GM12878 (cell line): Measurements from ENCODE around the gene CDH2. TPM values are rescaled to one million over a fixed set of nuclear protein-coding genes. Genes with fewer than 3 reads are reported as not detected.

Experiments used
- ATAC-seq: fragments of 200-7000 bp; cut with Tn5 transposase; 3 replicates; pipeline ENCODE4 v1.9.1; 2020; ENCODE audit warnings: mild to moderate bottlenecking, moderate library complexity
- BruUV-seq: library from RNA; stranded (reverse); fragments of 400-500 nt; replicated peaks from 2 replicates; lab custom pipeline; 2021; lab: Mats Ljungman, UMichigan
- CTCF ChIA-PET: fragments of 300-600 bp; sonication (Branson Sonifier 250); formaldehyde crosslinking; extraction: SDS; loops from one replicate; lab custom pipeline; 2021; ENCODE audit warnings: inconsistent platforms; lab: Yijun Ruan, JAX
- POLR2A ChIA-PET: fragments of 350-600 bp; formaldehyde crosslinking; extraction: SDS; loops from one replicate; lab custom pipeline; 2021; ENCODE audit warnings: inconsistent platforms; lab: Charles Lee
- RAD21 ChIA-PET: fragments of 300-600 bp; sonication (Branson Sonifier 250); formaldehyde crosslinking; loops from one replicate; lab custom pipeline; 2023; ENCODE audit warnings: antibody characterized with exemption; ENCODE audit not compliant: unreplicated experiment; lab: Charles Lee
- SMC1A ChIA-PET: fragments of 300-600 bp; sonication (Branson Sonifier 250); formaldehyde crosslinking; loops from one replicate; lab custom pipeline; 2023; ENCODE audit not compliant: unreplicated experiment, uncharacterized antibody; lab: Charles Lee
- DNase-seq: peaks from one replicate; pipeline ENCODE4 v3.0.0-alpha.2; 2011; ENCODE audit warnings: low read depth, low spot score
- FAIRE-seq: peaks from 3 replicates; lab custom pipeline; 2011; peaks lifted over from hg19 to GRCh38; lab: Jason Lieb, UNC
- H2AFZ ChIP-seq: 2 replicates; pipeline ENCODE4 v1.6.0; 2011; ENCODE audit warnings: low read depth, low read length, control low read depth; ENCODE audit not compliant: control insufficient read depth
- H3K27ac ChIP-seq: 2 replicates; pipeline ENCODE4 v1.5.1; 2011; ENCODE audit warnings: control low read depth; ENCODE audit not compliant: control insufficient read depth, insufficient read depth
- H3K27me3 ChIP-seq, 2 experiments: replicated peaks in 1 of 2; 2 replicates each; pipeline versions ENCODE4 v1.6.0 to v1.6.1; 2011; ENCODE audit warnings: low read length in 1 of 2; ENCODE audit not compliant: control insufficient read depth in 2 of 2, insufficient read depth in 2 of 2
- H3K36me3 ChIP-seq, 2 experiments: 2 replicates each; pipeline ENCODE4 v1.5.1; 2011; ENCODE audit warnings: low read length in 1 of 2; ENCODE audit not compliant: control insufficient read depth in 2 of 2, insufficient read depth in 2 of 2
- H3K4me1 ChIP-seq: 2 replicates; pipeline ENCODE4 v1.6.1; 2011; ENCODE audit warnings: mild to moderate bottlenecking, low read length, moderate library complexity, mixed read lengths; ENCODE audit not compliant: control insufficient read depth, insufficient read depth
- H3K4me2 ChIP-seq: 2 replicates; pipeline ENCODE4 v1.6.0; 2011; ENCODE audit warnings: control low read depth; ENCODE audit not compliant: control insufficient read depth, insufficient read depth
- H3K4me3 ChIP-seq: fragments of 200-600 bp; sonication (generic); 2 replicates; pipeline ENCODE4 v1.5.1; 2016
- H3K79me2 ChIP-seq: 2 replicates; pipeline ENCODE4 v1.6.0; 2011; ENCODE audit warnings: low read length; ENCODE audit not compliant: control insufficient read depth, insufficient read depth
- H3K9ac ChIP-seq: 2 replicates; pipeline ENCODE4 v1.8.0; 2011; ENCODE audit warnings: low read length, control low read depth, mixed read lengths; ENCODE audit not compliant: control insufficient read depth, insufficient read depth
- H3K9me3 ChIP-seq: replicated peaks from 3 replicates; pipeline ENCODE4 v1.5.1; 2011; ENCODE audit warnings: mild to moderate bottlenecking, low read length; ENCODE audit not compliant: control insufficient read depth, insufficient read depth
- H4K20me1 ChIP-seq: 2 replicates; pipeline ENCODE4 v1.6.0; 2011; ENCODE audit not compliant: control insufficient read depth, insufficient read depth
- ASH2L ChIP-seq: fragments of 300-600, 200-600 bp; sonication (generic); IDR thresholded peaks from 2 replicates; pipeline ENCODE4 v1.6.1; 2017; ENCODE audit warnings: low read depth, mild to moderate bottlenecking, borderline replicate concordance
- CTCF ChIP-seq, 3 experiments: IDR thresholded peaks in 2 of 3; conservative IDR thresholded peaks in 1 of 3; 2 replicates each; pipeline ENCODE4 v1.5.1; 2011; ENCODE audit warnings: low read depth in 3 of 3, low read length in 3 of 3, mild to moderate bottlenecking in 3 of 3, control low read depth in 2 of 3, moderate library complexity in 2 of 3, inconsistent platforms in 1 of 3, mixed read lengths in 1 of 3; ENCODE audit not compliant: control insufficient read depth in 2 of 3, insufficient read depth in 1 of 3; ENCODE audit errors: extremely low read depth in 1 of 3
- IRF3 ChIP-seq: fragments of 450-650 bp; IDR thresholded peaks from 2 replicates; pipeline ENCODE4 v1.6.1; 2014; ENCODE audit warnings: mild to moderate bottlenecking
- KLF5 ChIP-seq: fragments of 450-650 bp; IDR thresholded peaks from 2 replicates; pipeline ENCODE4 v1.6.1; 2014; ENCODE audit warnings: mild to moderate bottlenecking; ENCODE audit not compliant: partially characterized antibody
- MXI1 ChIP-seq: fragments of 150-350 bp; IDR thresholded peaks from 2 replicates; pipeline ENCODE4 v1.6.1; 2011; ENCODE audit warnings: low read depth, mild to moderate bottlenecking, inconsistent platforms, low read length, improper control_type of control experiment
- RCOR1 ChIP-seq: conservative IDR thresholded peaks from 2 replicates; pipeline ENCODE4 v1.6.1; 2012; ENCODE audit warnings: low read depth, low read length, improper control_type of control experiment
- SMAD1 ChIP-seq: fragments of 450-650 bp; IDR thresholded peaks from 2 replicates; pipeline ENCODE4 v1.6.1; 2018; ENCODE audit warnings: mild to moderate bottlenecking, low read depth; ENCODE audit not compliant: partially characterized antibody
- SP1 ChIP-seq: IDR thresholded peaks from one replicate; pipeline ENCODE4 v1.6.1; 2011; ENCODE audit warnings: low read depth, low read length
- SREBF1 ChIP-seq: IDR thresholded peaks from 2 replicates; pipeline ENCODE4 v1.6.1; 2012; ENCODE audit warnings: mild to moderate bottlenecking, low read length
- YBX1 ChIP-seq: fragments of 450-650 bp; IDR thresholded peaks from 2 replicates; pipeline ENCODE4 v1.6.1; 2016; ENCODE audit warnings: antibody characterized with exemption
- ZNF384 ChIP-seq: IDR thresholded peaks from 2 replicates; pipeline ENCODE4 v1.6.1; 2012; ENCODE audit warnings: low read depth, mild to moderate bottlenecking, low read length, improper control_type of control experiment, borderline replicate concordance
- WGBS: methylation state at CpG from one replicate; pipeline ENCODE4 v1.1.6; 2016; ENCODE audit warnings: low lambda C conversion rate; ENCODE audit not compliant: insufficient replicate concordance, insufficient coverage; ENCODE audit errors: missing lambda C conversion rate; 5-methylcytosine and 5-hydroxymethylcytosine counted together
- in situ Hi-C: fragments of 300-500 bp; cut with MboI; formaldehyde crosslinking; loops from 9 replicates; pipeline ENCODE4 v1.14.3; 2018; ENCODE audit warnings: mixed read lengths
- intact Hi-C: fragments of 100-400 bp; cut with micrococcal nuclease; formaldehyde crosslinking; loops from one replicate; pipeline ENCODE4 v1.14.2; 2022; ENCODE audit not compliant: unreplicated experiment
- polyA plus RNA-seq, 11 experiments: library from polyadenylated mRNA; depleted of rRNA in 4 of 11; unstranded in 6 of 11; stranded (reverse) in 5 of 11; fragments of >200 nt; fragmentation: Nextera tagmentation in 4 of 11; fragmentation: Illumina TruSeq in 1 of 11; extraction: Ambion mirVana in 4 of 11; extraction: Trizol in 1 of 11; gene quantifications; 1 replicate in 1 of 11; 2 replicates in 10 of 11; pipeline versions ENCODE4 v1.2.1 to v1.2.3, GENCODE V29; 2011 to 2016; ENCODE audit warnings: inconsistent platforms in 2 of 11, missing spikeins in 2 of 11, low read depth in 1 of 11
- total RNA-seq, 4 experiments: library from RNA; depleted of rRNA in 3 of 4; stranded (reverse); fragments of >200 nt in 3 of 4; fragmentation: Illumina TruSeq in 1 of 4; extraction: Trizol in 1 of 4; gene quantifications; 2 replicates each; pipeline versions ENCODE4 v1.2.1 to v1.2.3, GENCODE V29; 2013 to 2021
- TF ChIP-seq, protein P1 (sequence below): fragments of 450-650 bp; IDR thresholded peaks from 2 replicates; pipeline ENCODE4 v1.6.1; 2017; ENCODE audit warnings: low read depth, mild to moderate bottlenecking, moderate library complexity
- TF ChIP-seq, protein P2 (sequence below): fragments of 450-650 bp; IDR thresholded peaks from 2 replicates; pipeline ENCODE4 v1.6.1; 2017; ENCODE audit warnings: antibody characterized with exemption, mild to moderate bottlenecking, moderate library complexity
- TF ChIP-seq, protein P3 (sequence below): IDR thresholded peaks from 2 replicates; pipeline ENCODE4 v1.6.1; 2012; ENCODE audit warnings: low read depth, low read length, improper control_type of control experiment

CDH2 gene
- total and polyA plus RNA-seq, 10 of the 15 experiments (the other 5 are each of a cell fraction or from before 2014, with no cell fraction given): 0.01 to 0.25 (median 0.06) TPM; not detected in 4

GRCh38 chr18:28062443-28062842 is 114.5 kb downstream of the CDH2 start:
- DNase-seq: no peak
- POLR2A ChIA-PET: no interaction called here
- TF ChIP-seq ZNF384 (no peak), CTCF (IDR thresholded peaks at IDR 0.05 in 2 of 3, conservative IDR thresholded peaks at IDR 0.05 in 1 of 3; ENCODE audit: control insufficient read depth in 2 of 3, extremely low read depth in 1 of 3, insufficient read depth in 1 of 3, low read depth in 3 of 3, low read length in 3 of 3) (no peak), ASH2L (no peak), YBX1 (no peak), SMAD1 (no peak), IRF3 (no peak), MXI1 (no peak), RCOR1 (no peak), KLF5 (no peak), SREBF1 (no peak), SP1 (no peak)
- TF ChIP-seq, protein P1, sequence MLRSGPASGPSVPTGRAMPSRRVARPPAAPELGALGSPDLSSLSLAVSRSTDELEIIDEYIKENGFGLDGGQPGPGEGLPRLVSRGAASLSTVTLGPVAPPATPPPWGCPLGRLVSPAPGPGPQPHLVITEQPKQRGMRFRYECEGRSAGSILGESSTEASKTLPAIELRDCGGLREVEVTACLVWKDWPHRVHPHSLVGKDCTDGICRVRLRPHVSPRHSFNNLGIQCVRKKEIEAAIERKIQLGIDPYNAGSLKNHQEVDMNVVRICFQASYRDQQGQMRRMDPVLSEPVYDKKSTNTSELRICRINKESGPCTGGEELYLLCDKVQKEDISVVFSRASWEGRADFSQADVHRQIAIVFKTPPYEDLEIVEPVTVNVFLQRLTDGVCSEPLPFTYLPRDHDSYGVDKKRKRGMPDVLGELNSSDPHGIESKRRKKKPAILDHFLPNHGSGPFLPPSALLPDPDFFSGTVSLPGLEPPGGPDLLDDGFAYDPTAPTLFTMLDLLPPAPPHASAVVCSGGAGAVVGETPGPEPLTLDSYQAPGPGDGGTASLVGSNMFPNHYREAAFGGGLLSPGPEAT: no peak
- TF ChIP-seq, protein P2, sequence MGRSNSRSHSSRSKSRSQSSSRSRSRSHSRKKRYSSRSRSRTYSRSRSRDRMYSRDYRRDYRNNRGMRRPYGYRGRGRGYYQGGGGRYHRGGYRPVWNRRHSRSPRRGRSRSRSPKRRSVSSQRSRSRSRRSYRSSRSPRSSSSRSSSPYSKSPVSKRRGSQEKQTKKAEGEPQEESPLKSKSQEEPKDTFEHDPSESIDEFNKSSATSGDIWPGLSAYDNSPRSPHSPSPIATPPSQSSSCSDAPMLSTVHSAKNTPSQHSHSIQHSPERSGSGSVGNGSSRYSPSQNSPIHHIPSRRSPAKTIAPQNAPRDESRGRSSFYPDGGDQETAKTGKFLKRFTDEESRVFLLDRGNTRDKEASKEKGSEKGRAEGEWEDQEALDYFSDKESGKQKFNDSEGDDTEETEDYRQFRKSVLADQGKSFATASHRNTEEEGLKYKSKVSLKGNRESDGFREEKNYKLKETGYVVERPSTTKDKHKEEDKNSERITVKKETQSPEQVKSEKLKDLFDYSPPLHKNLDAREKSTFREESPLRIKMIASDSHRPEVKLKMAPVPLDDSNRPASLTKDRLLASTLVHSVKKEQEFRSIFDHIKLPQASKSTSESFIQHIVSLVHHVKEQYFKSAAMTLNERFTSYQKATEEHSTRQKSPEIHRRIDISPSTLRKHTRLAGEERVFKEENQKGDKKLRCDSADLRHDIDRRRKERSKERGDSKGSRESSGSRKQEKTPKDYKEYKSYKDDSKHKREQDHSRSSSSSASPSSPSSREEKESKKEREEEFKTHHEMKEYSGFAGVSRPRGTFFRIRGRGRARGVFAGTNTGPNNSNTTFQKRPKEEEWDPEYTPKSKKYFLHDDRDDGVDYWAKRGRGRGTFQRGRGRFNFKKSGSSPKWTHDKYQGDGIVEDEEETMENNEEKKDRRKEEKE: no peak
- TF ChIP-seq, protein P3, sequence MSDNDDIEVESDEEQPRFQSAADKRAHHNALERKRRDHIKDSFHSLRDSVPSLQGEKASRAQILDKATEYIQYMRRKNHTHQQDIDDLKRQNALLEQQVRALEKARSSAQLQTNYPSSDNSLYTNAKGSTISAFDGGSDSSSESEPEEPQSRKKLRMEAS: no peak

More at GRCh38 chr18:28062443-28062842, 114.5 kb downstream of the CDH2 start:
- Histone ChIP-seq H2AFZ (no peak overlapping the region), H3K36me3 (no peaks in the 10 kb centered on the region), H3K9ac (no peak overlapping the region), H3K9me3 (no peaks in the 10 kb centered on the region), H3K79me2 (no peaks in the 10 kb centered on the region), H3K4me2 (no peak overlapping the region), H3K27ac (no peak overlapping the region), H3K4me1 (no peaks in the 10 kb centered on the region), H3K4me3 (no peak overlapping the region), H4K20me1 (no peaks in the 10 kb centered on the region), H3K27me3 (no peaks in the 10 kb centered on the region)
- CTCF ChIA-PET: no interaction called here
- no TSS peak for BruUV-seq
- RAD21 ChIA-PET: no interaction called here
- 35% methylated on average over 4 of the region's 4 CpGs for WGBS
- FAIRE-seq: no peak
- intact Hi-C loops: no loop called here
- no peak for ATAC-seq
- in situ Hi-C loops: no loop called here
- SMC1A ChIA-PET: no interaction called here
